GM23338 (cell line): ENCODE measurements around the gene KIRREL3. TPM values are rescaled to one million over a fixed set of nuclear protein-coding genes. Genes with fewer than 3 reads are reported as not detected.
A peak's percentile ranks its signal among the peaks of the same experiment; 100 is the strongest.

Source experiments
- ATAC-seq: fragments of 200-7000 bp; cut with Tn5 transposase; 3 replicates; pipeline ENCODE4 v1.9.1; 2020
- DNase-seq: peaks from one replicate; pipeline ENCODE4 v3.0.0-alpha.2; 2015; ENCODE audit warnings: low spot score
- H2AFZ ChIP-seq: fragments of 200-600 bp; sonication (generic); 2 replicates; pipeline ENCODE4 v1.8.0; 2016; ENCODE audit warnings: antibody characterized with exemption, mild to moderate bottlenecking, moderate library complexity
- H3F3A ChIP-seq: fragments of 200-600 bp; sonication (generic); replicated peaks from 2 replicates; pipeline ENCODE4 v1.8.0; 2017; ENCODE audit warnings: antibody characterized with exemption, mixed run types, low read depth
- H3K27ac ChIP-seq: fragments of 200-600 bp; sonication (generic); 2 replicates; pipeline ENCODE4 v1.6.1; 2016; ENCODE audit warnings: low read depth
- H3K27me3 ChIP-seq: fragments of 200-600 bp; sonication (generic); 2 replicates; pipeline ENCODE4 v1.8.0; 2016; ENCODE audit warnings: mild to moderate bottlenecking, mixed run types, moderate library complexity; ENCODE audit not compliant: insufficient read depth
- H3K36me3 ChIP-seq: fragments of 200-600 bp; sonication (generic); 2 replicates; pipeline ENCODE4 v1.8.0; 2016; ENCODE audit warnings: mild to moderate bottlenecking; ENCODE audit not compliant: insufficient read depth
- H3K4me1 ChIP-seq: fragments of 200-600 bp; sonication (generic); 2 replicates; pipeline ENCODE4 v1.8.0; 2016; ENCODE audit warnings: mild to moderate bottlenecking, moderate library complexity; ENCODE audit not compliant: insufficient read depth
- H3K4me2 ChIP-seq: fragments of 200-600 bp; sonication (generic); 2 replicates; pipeline ENCODE4 v1.7.1; 2017; ENCODE audit warnings: mixed run types
- H3K4me3 ChIP-seq: fragments of 200-600 bp; sonication (generic); 2 replicates; pipeline ENCODE4 v1.6.1; 2016; ENCODE audit warnings: mixed run types
- H3K79me2 ChIP-seq: fragments of 200-600 bp; sonication (generic); replicated peaks from 2 replicates; pipeline ENCODE4 v1.8.0; 2017; ENCODE audit warnings: mild to moderate bottlenecking; ENCODE audit not compliant: insufficient read depth
- H3K9me2 ChIP-seq: fragments of 200-600 bp; sonication (generic); 2 replicates; pipeline ENCODE4 v1.8.0; 2017; ENCODE audit not compliant: insufficient read depth
- H4K20me1 ChIP-seq: fragments of 200-600 bp; sonication (generic); replicated peaks from 2 replicates; pipeline ENCODE4 v1.8.0; 2017; ENCODE audit warnings: mild to moderate bottlenecking; ENCODE audit not compliant: insufficient read depth
- H3K27ac Mint-ChIP-seq: 2 replicates; pipeline ENCODE4 v1.8.0; 2020; ENCODE audit warnings: inconsistent platforms, mild to moderate bottlenecking, moderate library complexity, mixed read lengths
- H3K27me3 Mint-ChIP-seq: 3 replicates; pipeline ENCODE4 v1.8.0; 2022; ENCODE audit warnings: low read depth, mild to moderate bottlenecking, moderate library complexity, mixed read lengths, inconsistent platforms; ENCODE audit not compliant: insufficient read depth, poor library complexity
- H3K36me3 Mint-ChIP-seq: 3 replicates; pipeline ENCODE4 v1.8.0; 2021; ENCODE audit warnings: low read depth, mild to moderate bottlenecking, inconsistent platforms, moderate library complexity, mixed read lengths
- H3K4me1 Mint-ChIP-seq: 3 replicates; pipeline ENCODE4 v1.8.0; 2020; ENCODE audit warnings: mild to moderate bottlenecking, inconsistent platforms, mixed read lengths
- H3K4me3 Mint-ChIP-seq: 3 replicates; pipeline ENCODE4 v1.8.0; 2021; ENCODE audit warnings: moderate library complexity, mild to moderate bottlenecking, inconsistent platforms, mixed read lengths
- H3K9me3 Mint-ChIP-seq: 3 replicates; pipeline ENCODE4 v1.8.0; 2020; ENCODE audit warnings: moderate library complexity, mild to moderate bottlenecking, inconsistent platforms, mixed read lengths
- CREB1 ChIP-seq: fragments of 250-450 bp; sonication (Bioruptor Pico); IDR thresholded peaks from 2 replicates; pipeline ENCODE4 v1.5.0; 2020; ENCODE audit warnings: low read depth, mild to moderate bottlenecking, moderate library complexity
- EZH2 ChIP-seq: fragments of 200-600 bp; sonication (generic); IDR thresholded peaks from one replicate; pipeline ENCODE4 v1.8.0; 2017; ENCODE audit warnings: antibody characterized with exemption, mild to moderate bottlenecking, low read depth; ENCODE audit not compliant: unreplicated experiment
- EZH2phosphoT487 ChIP-seq: fragments of 200-600 bp; sonication (generic); IDR thresholded peaks from one replicate; pipeline ENCODE4 v1.8.1; 2018; ENCODE audit warnings: antibody characterized with exemption; ENCODE audit not compliant: unreplicated experiment
- POLR2AphosphoS5 ChIP-seq: IDR thresholded peaks from 2 replicates; pipeline ENCODE4 v1.6.1; 2016; ENCODE audit warnings: antibody characterized with exemption, low read depth
- ZNF331 ChIP-seq: fragments of 250-450 bp; sonication (Bioruptor Pico); IDR thresholded peaks from 2 replicates; pipeline ENCODE4 v1.5.0; 2020; ENCODE audit warnings: low read depth, mild to moderate bottlenecking, moderate library complexity
- polyA plus RNA-seq: library from polyadenylated mRNA; unstranded; fragments of >200 nt; fragmentation: Nextera tagmentation; extraction: Ambion mirVana; gene quantifications from 2 replicates; pipeline ENCODE4 v1.2.1, GENCODE V29; 2016
- total RNA-seq: library from RNA; depleted of rRNA; stranded (reverse); fragments of >200 nt; shearing (Covaris generic); gene quantifications from 2 replicates; pipeline ENCODE4 v1.2.3, GENCODE V29; 2014
- TF ChIP-seq, protein P1 (sequence below): fragments of 250-450 bp; sonication (Bioruptor Pico); IDR thresholded peaks from 2 replicates; pipeline ENCODE4 v1.5.0; 2020; ENCODE audit warnings: mild to moderate bottlenecking, moderate library complexity
- TF ChIP-seq, protein P2 (sequence below): IDR thresholded peaks from one replicate; pipeline ENCODE4 v1.6.1; 2018; ENCODE audit warnings: antibody characterized with exemption; ENCODE audit not compliant: unreplicated experiment
- TF ChIP-seq, protein P3 (sequence below), 2 experiments: fragments of 200-600 bp in 1 of 2; sonication (generic) in 1 of 2; conservative IDR thresholded peaks; 2 replicates each; pipeline versions ENCODE4 v1.5.1 to v1.6.1; 2016 to 2017; ENCODE audit warnings: antibody characterized with exemption in 2 of 2, low read depth in 2 of 2, mild to moderate bottlenecking in 2 of 2, moderate library complexity in 1 of 2

KIRREL3 gene
- total and polyA plus RNA-seq, 2 experiments from 2014 or later: 0.13 to 1.5 TPM

DNA sequence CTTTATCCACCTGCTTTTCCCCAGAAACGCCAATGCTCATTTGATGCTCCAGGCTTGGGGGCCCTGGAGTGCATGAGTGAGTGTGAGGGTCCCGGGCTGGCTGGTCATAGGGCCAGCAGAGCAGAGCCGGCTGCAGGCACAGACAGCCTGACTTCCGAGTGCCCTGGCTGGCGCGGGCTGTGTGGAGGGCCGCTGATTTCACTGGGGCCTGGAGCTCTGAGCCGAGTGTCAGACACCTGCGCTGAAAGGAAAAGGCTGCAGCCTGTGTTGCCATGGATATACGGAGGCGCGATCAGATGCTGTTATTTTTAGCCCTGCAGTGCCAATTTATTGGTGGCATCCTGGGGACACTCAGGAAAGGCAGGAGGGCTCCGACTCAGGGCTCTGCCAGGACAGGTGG lies 557.5 kb downstream of the KIRREL3 start:
- Histone ChIP-seq H2AFZ (0 out of 2 replicates have a peak overlapping the region, but pooled peaks have one; percentile 63), H3K79me2 (no peaks in the 10 kb centered on the region), H3K27ac (no peak overlapping the region), H3K36me3 (no peaks in the 10 kb centered on the region), H3K4me1 (peaks cover 19% of the 10 kb centered on the region), H3F3A (no peaks in the 10 kb centered on the region), H4K20me1 (no peaks in the 10 kb centered on the region), H3K4me2 (no peak overlapping the region), H3K27me3 (no peaks in the 10 kb centered on the region), H3K9me2 (no peaks in the 10 kb centered on the region), H3K4me3 (no peak overlapping the region)
- no peaks in the 10 kb centered on the region for H3K9me3 Mint-ChIP-seq
- peaks cover 30% of the 10 kb centered on the region for H3K4me1 Mint-ChIP-seq
- no peak overlapping the region for H3K27ac Mint-ChIP-seq
- H3K4me3 Mint-ChIP-seq: no peak overlapping the region
- H3K36me3 Mint-ChIP-seq: no peaks in the 10 kb centered on the region
- peaks cover 4% of the 10 kb centered on the region for H3K27me3 Mint-ChIP-seq
- no peak for DNase-seq
- ATAC-seq: no peak
- TF ChIP-seq EZH2phosphoT487 (no peak), EZH2 (no peak)
- TF ChIP-seq, protein P1, sequence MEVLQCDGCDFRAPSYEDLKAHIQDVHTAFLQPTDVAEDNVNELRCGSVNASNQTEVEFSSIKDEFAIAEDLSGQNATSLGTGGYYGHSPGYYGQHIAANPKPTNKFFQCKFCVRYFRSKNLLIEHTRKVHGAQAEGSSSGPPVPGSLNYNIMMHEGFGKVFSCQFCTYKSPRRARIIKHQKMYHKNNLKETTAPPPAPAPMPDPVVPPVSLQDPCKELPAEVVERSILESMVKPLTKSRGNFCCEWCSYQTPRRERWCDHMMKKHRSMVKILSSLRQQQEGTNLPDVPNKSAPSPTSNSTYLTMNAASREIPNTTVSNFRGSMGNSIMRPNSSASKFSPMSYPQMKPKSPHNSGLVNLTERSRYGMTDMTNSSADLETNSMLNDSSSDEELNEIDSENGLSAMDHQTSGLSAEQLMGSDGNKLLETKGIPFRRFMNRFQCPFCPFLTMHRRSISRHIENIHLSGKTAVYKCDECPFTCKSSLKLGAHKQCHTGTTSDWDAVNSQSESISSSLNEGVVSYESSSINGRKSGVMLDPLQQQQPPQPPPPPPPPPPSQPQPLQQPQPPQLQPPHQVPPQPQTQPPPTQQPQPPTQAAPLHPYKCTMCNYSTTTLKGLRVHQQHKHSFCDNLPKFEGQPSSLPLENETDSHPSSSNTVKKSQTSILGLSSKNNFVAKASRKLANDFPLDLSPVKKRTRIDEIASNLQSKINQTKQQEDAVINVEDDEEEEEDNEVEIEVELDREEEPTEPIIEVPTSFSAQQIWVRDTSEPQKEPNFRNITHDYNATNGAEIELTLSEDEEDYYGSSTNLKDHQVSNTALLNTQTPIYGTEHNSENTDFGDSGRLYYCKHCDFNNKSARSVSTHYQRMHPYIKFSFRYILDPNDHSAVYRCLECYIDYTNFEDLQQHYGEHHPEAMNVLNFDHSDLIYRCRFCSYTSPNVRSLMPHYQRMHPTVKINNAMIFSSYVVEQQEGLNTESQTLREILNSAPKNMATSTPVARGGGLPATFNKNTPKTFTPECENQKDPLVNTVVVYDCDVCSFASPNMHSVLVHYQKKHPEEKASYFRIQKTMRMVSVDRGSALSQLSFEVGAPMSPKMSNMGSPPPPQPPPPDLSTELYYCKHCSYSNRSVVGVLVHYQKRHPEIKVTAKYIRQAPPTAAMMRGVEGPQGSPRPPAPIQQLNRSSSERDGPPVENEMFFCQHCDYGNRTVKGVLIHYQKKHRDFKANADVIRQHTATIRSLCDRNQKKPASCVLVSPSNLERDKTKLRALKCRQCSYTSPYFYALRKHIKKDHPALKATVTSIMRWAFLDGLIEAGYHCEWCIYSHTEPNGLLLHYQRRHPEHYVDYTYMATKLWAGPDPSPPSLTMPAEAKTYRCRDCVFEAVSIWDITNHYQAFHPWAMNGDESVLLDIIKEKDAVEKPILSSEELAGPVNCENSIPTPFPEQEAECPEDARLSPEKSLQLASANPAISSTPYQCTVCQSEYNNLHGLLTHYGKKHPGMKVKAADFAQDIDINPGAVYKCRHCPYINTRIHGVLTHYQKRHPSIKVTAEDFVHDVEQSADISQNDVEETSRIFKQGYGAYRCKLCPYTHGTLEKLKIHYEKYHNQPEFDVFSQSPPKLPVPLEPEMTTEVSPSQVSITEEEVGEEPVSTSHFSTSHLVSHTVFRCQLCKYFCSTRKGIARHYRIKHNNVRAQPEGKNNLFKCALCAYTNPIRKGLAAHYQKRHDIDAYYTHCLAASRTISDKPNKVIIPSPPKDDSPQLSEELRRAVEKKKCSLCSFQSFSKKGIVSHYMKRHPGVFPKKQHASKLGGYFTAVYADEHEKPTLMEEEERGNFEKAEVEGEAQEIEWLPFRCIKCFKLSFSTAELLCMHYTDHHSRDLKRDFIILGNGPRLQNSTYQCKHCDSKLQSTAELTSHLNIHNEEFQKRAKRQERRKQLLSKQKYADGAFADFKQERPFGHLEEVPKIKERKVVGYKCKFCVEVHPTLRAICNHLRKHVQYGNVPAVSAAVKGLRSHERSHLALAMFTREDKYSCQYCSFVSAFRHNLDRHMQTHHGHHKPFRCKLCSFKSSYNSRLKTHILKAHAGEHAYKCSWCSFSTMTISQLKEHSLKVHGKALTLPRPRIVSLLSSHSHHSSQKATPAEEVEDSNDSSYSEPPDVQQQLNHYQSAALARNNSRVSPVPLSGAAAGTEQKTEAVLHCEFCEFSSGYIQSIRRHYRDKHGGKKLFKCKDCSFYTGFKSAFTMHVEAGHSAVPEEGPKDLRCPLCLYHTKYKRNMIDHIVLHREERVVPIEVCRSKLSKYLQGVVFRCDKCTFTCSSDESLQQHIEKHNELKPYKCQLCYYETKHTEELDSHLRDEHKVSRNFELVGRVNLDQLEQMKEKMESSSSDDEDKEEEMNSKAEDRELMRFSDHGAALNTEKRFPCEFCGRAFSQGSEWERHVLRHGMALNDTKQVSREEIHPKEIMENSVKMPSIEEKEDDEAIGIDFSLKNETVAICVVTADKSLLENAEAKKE (CRISPR knock-in tag): no peak

DNA sequence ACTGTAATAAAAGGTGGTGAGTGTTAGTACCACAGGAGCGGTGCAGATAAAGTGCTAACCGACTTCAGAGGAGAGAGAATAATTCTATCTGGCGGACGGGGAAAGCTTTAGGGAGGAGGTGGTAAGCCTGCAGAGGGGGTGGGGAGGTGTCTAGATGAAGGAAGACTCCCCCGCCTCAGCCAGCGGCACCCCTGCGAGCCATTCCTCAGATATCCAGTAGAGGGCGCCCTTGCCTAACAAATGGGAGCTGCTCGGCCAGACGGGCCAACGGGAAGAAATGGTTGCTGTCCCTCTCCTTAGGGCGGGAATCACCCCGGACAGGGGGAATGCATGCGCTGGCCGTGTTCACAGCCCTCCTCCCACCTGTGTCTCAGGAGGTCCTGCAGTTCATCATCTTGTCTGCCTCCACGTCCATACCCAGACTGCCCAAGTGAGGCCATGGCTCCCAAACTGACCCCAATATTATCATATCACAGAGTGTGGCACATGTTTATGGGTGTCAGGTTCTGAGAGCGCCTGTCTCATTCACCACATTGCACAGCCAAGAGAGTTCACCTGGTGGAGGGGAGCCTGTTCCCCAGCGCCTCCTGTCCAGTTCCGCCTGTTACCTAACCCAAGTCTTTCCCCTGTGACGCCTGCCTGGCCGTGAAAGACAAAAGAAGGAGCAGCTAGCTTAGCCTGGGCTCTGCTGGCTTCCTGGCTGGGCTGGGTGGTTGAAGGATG lies 559.6 kb downstream of the KIRREL3 start:
- Mint-ChIP-seq H3K27ac (no peak overlapping the region), H3K36me3 (no peaks in the 10 kb centered on the region), H3K4me1 (peaks cover 30% of the 10 kb centered on the region), H3K9me3 (no peaks in the 10 kb centered on the region), H3K4me3 (peak overlapping the region; percentile 60), H3K27me3 (peaks cover 8% of the 10 kb centered on the region)
- no peaks in the 10 kb centered on the region for H4K20me1 ChIP-seq
- H3K4me1 ChIP-seq: peaks cover 19% of the 10 kb centered on the region
- peak overlapping the region; percentile 90 for H2AFZ ChIP-seq
- no peaks in the 10 kb centered on the region for H3K9me2 ChIP-seq
- ATAC-seq: peak; percentile 86
- H3K4me2 ChIP-seq: peak overlapping the region; percentile 68
- no peak overlapping the region; the same call in 1 of the 2 replicates for H3K4me3 ChIP-seq
- no peak for TF ChIP-seq POLR2AphosphoS5
- no peak for TF ChIP-seq CREB1 (CRISPR knock-in tag)
- TF ChIP-seq, protein P2, sequence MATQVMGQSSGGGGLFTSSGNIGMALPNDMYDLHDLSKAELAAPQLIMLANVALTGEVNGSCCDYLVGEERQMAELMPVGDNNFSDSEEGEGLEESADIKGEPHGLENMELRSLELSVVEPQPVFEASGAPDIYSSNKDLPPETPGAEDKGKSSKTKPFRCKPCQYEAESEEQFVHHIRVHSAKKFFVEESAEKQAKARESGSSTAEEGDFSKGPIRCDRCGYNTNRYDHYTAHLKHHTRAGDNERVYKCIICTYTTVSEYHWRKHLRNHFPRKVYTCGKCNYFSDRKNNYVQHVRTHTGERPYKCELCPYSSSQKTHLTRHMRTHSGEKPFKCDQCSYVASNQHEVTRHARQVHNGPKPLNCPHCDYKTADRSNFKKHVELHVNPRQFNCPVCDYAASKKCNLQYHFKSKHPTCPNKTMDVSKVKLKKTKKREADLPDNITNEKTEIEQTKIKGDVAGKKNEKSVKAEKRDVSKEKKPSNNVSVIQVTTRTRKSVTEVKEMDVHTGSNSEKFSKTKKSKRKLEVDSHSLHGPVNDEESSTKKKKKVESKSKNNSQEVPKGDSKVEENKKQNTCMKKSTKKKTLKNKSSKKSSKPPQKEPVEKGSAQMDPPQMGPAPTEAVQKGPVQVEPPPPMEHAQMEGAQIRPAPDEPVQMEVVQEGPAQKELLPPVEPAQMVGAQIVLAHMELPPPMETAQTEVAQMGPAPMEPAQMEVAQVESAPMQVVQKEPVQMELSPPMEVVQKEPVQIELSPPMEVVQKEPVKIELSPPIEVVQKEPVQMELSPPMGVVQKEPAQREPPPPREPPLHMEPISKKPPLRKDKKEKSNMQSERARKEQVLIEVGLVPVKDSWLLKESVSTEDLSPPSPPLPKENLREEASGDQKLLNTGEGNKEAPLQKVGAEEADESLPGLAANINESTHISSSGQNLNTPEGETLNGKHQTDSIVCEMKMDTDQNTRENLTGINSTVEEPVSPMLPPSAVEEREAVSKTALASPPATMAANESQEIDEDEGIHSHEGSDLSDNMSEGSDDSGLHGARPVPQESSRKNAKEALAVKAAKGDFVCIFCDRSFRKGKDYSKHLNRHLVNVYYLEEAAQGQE: peak; percentile 9
- TF ChIP-seq, protein P3, sequence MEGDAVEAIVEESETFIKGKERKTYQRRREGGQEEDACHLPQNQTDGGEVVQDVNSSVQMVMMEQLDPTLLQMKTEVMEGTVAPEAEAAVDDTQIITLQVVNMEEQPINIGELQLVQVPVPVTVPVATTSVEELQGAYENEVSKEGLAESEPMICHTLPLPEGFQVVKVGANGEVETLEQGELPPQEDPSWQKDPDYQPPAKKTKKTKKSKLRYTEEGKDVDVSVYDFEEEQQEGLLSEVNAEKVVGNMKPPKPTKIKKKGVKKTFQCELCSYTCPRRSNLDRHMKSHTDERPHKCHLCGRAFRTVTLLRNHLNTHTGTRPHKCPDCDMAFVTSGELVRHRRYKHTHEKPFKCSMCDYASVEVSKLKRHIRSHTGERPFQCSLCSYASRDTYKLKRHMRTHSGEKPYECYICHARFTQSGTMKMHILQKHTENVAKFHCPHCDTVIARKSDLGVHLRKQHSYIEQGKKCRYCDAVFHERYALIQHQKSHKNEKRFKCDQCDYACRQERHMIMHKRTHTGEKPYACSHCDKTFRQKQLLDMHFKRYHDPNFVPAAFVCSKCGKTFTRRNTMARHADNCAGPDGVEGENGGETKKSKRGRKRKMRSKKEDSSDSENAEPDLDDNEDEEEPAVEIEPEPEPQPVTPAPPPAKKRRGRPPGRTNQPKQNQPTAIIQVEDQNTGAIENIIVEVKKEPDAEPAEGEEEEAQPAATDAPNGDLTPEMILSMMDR (conservative IDR thresholded peaks at IDR 0.05; ENCODE audit: low read depth in 2 of 2): peak; percentile 86 to 99
- no peak for TF ChIP-seq ZNF331 (CRISPR knock-in tag)
- DNase-seq: peak; percentile 91
- no peaks in the 10 kb centered on the region for H3K36me3 ChIP-seq
- H3K27ac ChIP-seq: no peak overlapping the region
- H3F3A ChIP-seq: no peaks in the 10 kb centered on the region; the same call in 1 of the 2 replicates
- no peaks in the 10 kb centered on the region for H3K79me2 ChIP-seq
- H3K27me3 ChIP-seq: no peaks in the 10 kb centered on the region
